Measurements from ENCODE around the gene DNALI1. TPM values are rescaled to one million over a fixed set of nuclear protein-coding genes. Genes with fewer than 3 reads are reported as not detected.

Gene DNALI1
- total RNA-seq, 1 donor from 2014 or later, result 8.7 TPM

- no peak for DNase-seq (ENCODE audit: low read depth)
- no peak for TF ChIP-seq CTCF (IDR thresholded peaks at IDR 0.05; ENCODE audit: insufficient read depth, low read length, poor library complexity, severe bottlenecking)
- Histone ChIP-seq H3K27me3 (ENCODE audit: control insufficient read depth, insufficient read depth, low read length) (no peaks in the 10 kb centered on the region), H3K4me3 (ENCODE audit: low read depth, low read length) (no peak overlapping the region), H3K36me3 (ENCODE audit: control insufficient read depth, insufficient read depth, low read length) (peaks cover 1% of the 10 kb centered on the region)
These were observed 16.5 kb upstream of the DNALI1 start for GRCh38 chr1:37540036-37540785.

GRCh38 chr1:37544530-37544929 lies 12.2 kb upstream of the DNALI1 start:
- DNase-seq (ENCODE audit: low read depth), result no peak
- Histone ChIP-seq H3K27me3 (ENCODE audit: control insufficient read depth, insufficient read depth, low read length) (no peaks in the 10 kb centered on the region), H3K36me3 (ENCODE audit: control insufficient read depth, insufficient read depth, low read length) (no peaks in the 10 kb centered on the region), H3K4me3 (ENCODE audit: low read depth, low read length) (no peak overlapping the region)
- no peak for TF ChIP-seq CTCF (IDR thresholded peaks at IDR 0.05; ENCODE audit: insufficient read depth, low read length, poor library complexity, severe bottlenecking)

DNA sequence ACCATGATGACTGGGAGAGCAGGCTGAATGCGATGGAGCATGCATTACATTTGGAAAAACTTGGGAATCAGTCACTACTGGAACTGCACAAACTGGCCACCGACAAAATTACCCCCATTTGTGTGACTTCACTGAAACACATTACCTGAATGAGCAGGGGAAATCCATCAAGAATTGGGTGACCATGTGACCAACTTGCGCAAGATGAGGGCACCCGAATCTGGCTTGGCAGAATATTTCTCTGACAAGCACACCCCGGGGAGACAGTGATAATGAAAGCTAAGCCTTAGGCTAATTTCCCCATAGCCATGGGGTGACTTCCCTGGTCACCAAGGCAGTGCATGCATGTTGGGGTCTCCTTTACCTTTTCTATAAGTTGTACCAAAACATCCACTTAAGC lies 11.7 kb upstream of the DNALI1 start:
- no peak overlapping the region for H3K4me3 ChIP-seq (ENCODE audit: low read depth, low read length)
- no peaks in the 10 kb centered on the region for H3K36me3 ChIP-seq (ENCODE audit: control insufficient read depth, insufficient read depth, low read length)
- no peak for DNase-seq (ENCODE audit: low read depth)
- TF ChIP-seq CTCF (IDR thresholded peaks at IDR 0.05; ENCODE audit: insufficient read depth, low read length, poor library complexity, severe bottlenecking), result no peak
- H3K27me3 ChIP-seq (ENCODE audit: control insufficient read depth, insufficient read depth, low read length), result no peaks in the 10 kb centered on the region

- Histone ChIP-seq H3K27me3 (ENCODE audit: control insufficient read depth, insufficient read depth, low read length) (no peaks in the 10 kb centered on the region), H3K36me3 (ENCODE audit: control insufficient read depth, insufficient read depth, low read length) (no peaks in the 10 kb centered on the region), H3K4me3 (ENCODE audit: low read depth, low read length) (no peak overlapping the region)
- DNase-seq (ENCODE audit: low read depth), result no peak
- TF ChIP-seq CTCF (IDR thresholded peaks at IDR 0.05; ENCODE audit: insufficient read depth, low read length, poor library complexity, severe bottlenecking), result no peak
These were observed 7.4 kb upstream of the DNALI1 start for GRCh38 chr1:37549341-37549740.

DNA sequence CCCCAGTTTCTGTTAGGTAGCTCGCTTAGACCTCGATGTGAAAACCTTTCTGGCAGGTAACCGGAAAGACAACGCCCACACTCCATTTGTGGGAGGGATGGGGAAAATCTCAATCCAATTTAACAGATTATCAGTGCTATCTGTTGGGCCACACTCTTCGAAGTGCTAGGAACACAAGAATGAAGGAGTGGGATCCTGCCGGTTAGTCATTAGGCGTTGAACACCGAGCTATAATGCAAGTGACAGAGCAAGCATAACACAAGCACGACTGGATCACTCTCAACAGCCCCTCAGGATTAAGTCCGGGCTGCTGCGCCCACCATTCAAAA lies 3.2 kb upstream of the DNALI1 start:
- no peak for TF ChIP-seq CTCF (IDR thresholded peaks at IDR 0.05; ENCODE audit: insufficient read depth, low read length, poor library complexity, severe bottlenecking)
- no peak for DNase-seq (ENCODE audit: low read depth)
- H3K36me3 ChIP-seq (ENCODE audit: control insufficient read depth, insufficient read depth, low read length), result no peaks in the 10 kb centered on the region
- no peaks in the 10 kb centered on the region for H3K27me3 ChIP-seq (ENCODE audit: control insufficient read depth, insufficient read depth, low read length)
- H3K4me3 ChIP-seq (ENCODE audit: low read depth, low read length), result peak overlapping the region; percentile 100

Data from kidney epithelial cell (primary cell).